ENCODE measurements around the gene COL12A1. TPM values are rescaled to one million over a fixed set of nuclear protein-coding genes. Genes with fewer than 3 reads are reported as not detected.

The COL12A1 gene
- total and polyA plus RNA-seq, 2 of the 13 experiments (the other 11 are each of a cell fraction or from before 2014, with no cell fraction given), result 0.02 TPM; not detected in 1

DNA sequence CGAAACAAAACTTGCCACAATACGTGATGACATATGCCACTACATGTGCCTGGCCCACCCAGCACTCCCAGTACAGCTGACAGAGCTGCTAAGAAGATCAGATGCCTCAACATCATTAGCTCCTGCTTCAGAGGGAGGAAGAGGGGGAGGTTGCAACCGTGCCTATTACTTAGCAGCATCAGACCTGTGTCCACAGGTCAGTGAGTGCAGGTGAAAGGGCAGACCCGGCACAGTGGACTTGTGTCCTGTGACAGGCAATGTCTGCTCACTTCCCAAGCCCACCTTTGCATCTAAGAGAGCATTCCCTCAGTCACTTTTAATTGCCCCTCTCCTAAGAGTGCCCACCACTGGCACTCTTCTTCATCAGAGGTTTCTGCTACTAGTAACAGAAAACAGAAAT lies 9.4 kb upstream of the COL12A1 start:
- Histone ChIP-seq H3K27me3 (ENCODE audit: control insufficient read depth in 1 of 2, insufficient read depth in 2 of 2, low read length in 2 of 2) (no peaks in the 10 kb centered on the region; a peak in 1 of 5 replicates), H3K4me1 (ENCODE audit: insufficient read depth, low read length) (no peaks in the 10 kb centered on the region; the same call in 1 of the 2 replicates), H3K9me3 (ENCODE audit: low read length) (no peaks in the 10 kb centered on the region), H3K4me2 (ENCODE audit: low read depth, low read length) (no peak overlapping the region), H3K4me3 (replicated peaks in 1 of 3; ENCODE audit: insufficient read depth in 1 of 3, low read depth in 2 of 3, low read length in 3 of 3) (no peak overlapping the region), H3K9ac (ENCODE audit: insufficient read depth, low read depth, low read length) (no peak overlapping the region), H3K36me3 (replicated peaks in 1 of 2; ENCODE audit: control insufficient read depth in 1 of 2, insufficient read depth in 2 of 2, low read length in 2 of 2) (no peaks in the 10 kb centered on the region), H2AFZ (ENCODE audit: low read length) (no peak overlapping the region), H3K27ac (ENCODE audit: extremely low read length, insufficient read depth, low read length) (no peak overlapping the region), H3K79me2 (ENCODE audit: insufficient read depth, low read length) (no peaks in the 10 kb centered on the region), H4K20me1 (ENCODE audit: insufficient read depth, low read length) (no peaks in the 10 kb centered on the region)
- intact Hi-C loops (cut with micrococcal nuclease; ENCODE audit: unreplicated experiment) (no loop called here), in situ Hi-C loops (cut with HindIII; ENCODE audit: extremely low pct_ligation_motif_present, low pct_unique_long_range_greater_than_20kb) (loop anchor here (25.0 kb wide), 4 partner anchors 628 to 1478 kb away; no protein-coding TSS in a partner anchor)
- TF ChIP-seq ZNF589 (CRISPR knock-in tag; conservative IDR thresholded peaks at IDR 0.05) (no peak), ZNF775 (CRISPR knock-in tag; IDR thresholded peaks at IDR 0.05; ENCODE audit: borderline replicate concordance) (no peak), YEATS2 (CRISPR knock-in tag; IDR thresholded peaks at IDR 0.05; ENCODE audit: borderline replicate concordance) (no peak), GTF3A (CRISPR knock-in tag; conservative IDR thresholded peaks at IDR 0.05) (no peak), REL (CRISPR knock-in tag; conservative IDR thresholded peaks at IDR 0.05) (no peak), ZEB1 (IDR thresholded peaks at IDR 0.05; ENCODE audit: insufficient replicate concordance, low read depth) (no peak), ZKSCAN8 (CRISPR knock-in tag; IDR thresholded peaks at IDR 0.05; ENCODE audit: borderline replicate concordance) (no peak), BORCS8-MEF2B (CRISPR knock-in tag; IDR thresholded peaks at IDR 0.05) (no peak)
- TF ChIP-seq, protein P1, sequence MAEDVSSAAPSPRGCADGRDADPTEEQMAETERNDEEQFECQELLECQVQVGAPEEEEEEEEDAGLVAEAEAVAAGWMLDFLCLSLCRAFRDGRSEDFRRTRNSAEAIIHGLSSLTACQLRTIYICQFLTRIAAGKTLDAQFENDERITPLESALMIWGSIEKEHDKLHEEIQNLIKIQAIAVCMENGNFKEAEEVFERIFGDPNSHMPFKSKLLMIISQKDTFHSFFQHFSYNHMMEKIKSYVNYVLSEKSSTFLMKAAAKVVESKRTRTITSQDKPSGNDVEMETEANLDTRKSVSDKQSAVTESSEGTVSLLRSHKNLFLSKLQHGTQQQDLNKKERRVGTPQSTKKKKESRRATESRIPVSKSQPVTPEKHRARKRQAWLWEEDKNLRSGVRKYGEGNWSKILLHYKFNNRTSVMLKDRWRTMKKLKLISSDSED (CRISPR knock-in tag; IDR thresholded peaks at IDR 0.05), result no peak
- ChIA-PET POLR2A (no interaction called here), CTCF (ENCODE audit: low intra/inter-chr PET ratio, low total read pairs) (no interaction called here)
- no TSS peak for BruUV-seq (replicated peaks)
- FAIRE-seq (no peak), DNase-seq (ENCODE audit: low spot score) (no peak), ATAC-seq (no peak; the same call in 2 of the 3 replicates)
- 15% methylated on average over 4 of the region's 4 CpGs for WGBS (ENCODE audit: low lambda C conversion rate)
